Neural progenitor cell (in vitro differentiated cells): ENCODE results near the gene MAD1L1. TPM values are rescaled to one million over a fixed set of nuclear protein-coding genes. Genes with fewer than 3 reads are reported as not detected.

Experiments used
- DNase-seq: peaks from one replicate; pipeline ENCODE4 v3.0.0-alpha.2; 2016; ENCODE audit warnings: low spot score
- H2AFZ ChIP-seq: fragments of 200-600 bp; sonication (generic); replicated peaks from 2 replicates; pipeline ENCODE4 v1.6.1; 2016; ENCODE audit warnings: antibody characterized with exemption
- H3F3A ChIP-seq: fragments of 200-600 bp; sonication (generic); 2 replicates; pipeline ENCODE4 v1.6.1; 2016; ENCODE audit warnings: antibody characterized with exemption, low read depth
- H3K27ac ChIP-seq: fragments of 200-600 bp; sonication (generic); 2 replicates; pipeline ENCODE4 v1.5.1; 2016; ENCODE audit warnings: mild to moderate bottlenecking
- H3K27me3 ChIP-seq: fragments of 200-600 bp; sonication (generic); 2 replicates; pipeline ENCODE4 v1.6.1; 2016; ENCODE audit warnings: mild to moderate bottlenecking, moderate library complexity
- H3K36me3 ChIP-seq: fragments of 200-600 bp; sonication (generic); 2 replicates; pipeline ENCODE4 v1.5.1; 2016
- H3K4me1 ChIP-seq: fragments of 200-600 bp; sonication (generic); 2 replicates; pipeline ENCODE4 v1.6.1; 2016; ENCODE audit warnings: mixed run types
- H3K4me2 ChIP-seq: fragments of 200-600 bp; sonication (generic); 2 replicates; pipeline ENCODE4 v1.6.1; 2016
- H3K4me3 ChIP-seq: fragments of 200-600 bp; sonication (generic); 2 replicates; pipeline ENCODE4 v1.5.1; 2016
- H3K79me2 ChIP-seq: fragments of 200-600 bp; sonication (generic); 2 replicates; pipeline ENCODE4 v1.6.1; 2016; ENCODE audit warnings: low read depth
- H3K9ac ChIP-seq: fragments of 200-600 bp; sonication (generic); 2 replicates; pipeline ENCODE4 v1.6.1; 2016
- H3K9me3 ChIP-seq: fragments of 200-600 bp; sonication (generic); 2 replicates; pipeline ENCODE4 v1.5.1; 2016; ENCODE audit warnings: low read depth
- H4K20me1 ChIP-seq: fragments of 200-600 bp; sonication (generic); 2 replicates; pipeline ENCODE4 v1.6.1; 2016; ENCODE audit warnings: low read depth
- H3K27ac Mint-ChIP-seq: 3 replicates; pipeline ENCODE4 v1.8.0; 2021; ENCODE audit warnings: mixed read lengths
- H3K27me3 Mint-ChIP-seq: 2 replicates; pipeline ENCODE4 v1.8.0; 2022; ENCODE audit warnings: low read depth, mild to moderate bottlenecking, inconsistent platforms, moderate library complexity, mixed read lengths; ENCODE audit not compliant: insufficient read depth
- H3K36me3 Mint-ChIP-seq: 3 replicates; pipeline ENCODE4 v1.8.0; 2021; ENCODE audit warnings: mixed read lengths
- H3K4me1 Mint-ChIP-seq: 3 replicates; pipeline ENCODE4 v1.8.0; 2021; ENCODE audit warnings: mixed read lengths
- H3K4me3 Mint-ChIP-seq: 3 replicates; pipeline ENCODE4 v1.8.0; 2021; ENCODE audit warnings: mild to moderate bottlenecking, moderate library complexity, mixed read lengths
- H3K9me3 Mint-ChIP-seq: 3 replicates; pipeline ENCODE4 v1.8.0; 2020; ENCODE audit warnings: mixed read lengths
- CTCF ChIP-seq: fragments of 200-600 bp; sonication (generic); IDR thresholded peaks from 2 replicates; pipeline ENCODE4 v1.5.1; 2017; ENCODE audit warnings: antibody characterized with exemption, mild to moderate bottlenecking
- EZH2 ChIP-seq: fragments of 200-600 bp; sonication (generic); IDR thresholded peaks from 2 replicates; pipeline ENCODE4 v1.6.1; 2017; ENCODE audit warnings: antibody characterized with exemption, mild to moderate bottlenecking, moderate library complexity
- EZH2phosphoT487 ChIP-seq: fragments of 200-600 bp; sonication (generic); IDR thresholded peaks from 2 replicates; pipeline ENCODE4 v1.6.1; 2017; ENCODE audit warnings: antibody characterized with exemption
- total RNA-seq: library from RNA; depleted of rRNA; stranded (reverse); fragments of >200 nt; gene quantifications from 2 replicates; pipeline ENCODE4 v1.2.3, GENCODE V29; 2015; ENCODE audit warnings: low replicate concordance

MAD1L1 gene
- total RNA-seq, 1 donor from 2014 or later: 23.7 TPM

- no peak overlapping the region for H3K4me3 Mint-ChIP-seq
- H3K27ac Mint-ChIP-seq: peak overlapping the region; percentile 13
- no peak overlapping the region for H3K9ac ChIP-seq
- no peaks in the 10 kb centered on the region for H4K20me1 ChIP-seq
- H3K4me3 ChIP-seq: no peak overlapping the region
- H3K36me3 ChIP-seq: no peaks in the 10 kb centered on the region
- TF ChIP-seq CTCF (no peak), EZH2phosphoT487 (no peak)
- no peaks in the 10 kb centered on the region for H3K79me2 ChIP-seq
- H3K4me2 ChIP-seq: no peak overlapping the region
- H2AFZ ChIP-seq: no peak overlapping the region
- H3K27me3 ChIP-seq: no peaks in the 10 kb centered on the region
- H3K27me3 Mint-ChIP-seq: peaks cover 6% of the 10 kb centered on the region
- DNase-seq: no peak
- no peak overlapping the region for H3K27ac ChIP-seq
- no peaks in the 10 kb centered on the region for H3K9me3 ChIP-seq
- H3K9me3 Mint-ChIP-seq: peaks cover 7% of the 10 kb centered on the region
- peaks cover 13% of the 10 kb centered on the region for H3K36me3 Mint-ChIP-seq
- H3F3A ChIP-seq: no peaks in the 10 kb centered on the region
- H3K4me1 ChIP-seq: no peaks in the 10 kb centered on the region
- peaks cover 8% of the 10 kb centered on the region for H3K4me1 Mint-ChIP-seq
Observed at GRCh38 chr7:2264158-2264557, 31.4 kb upstream of the MAD1L1 start.

GRCh38 chr7:2263176-2263575 is 30.4 kb upstream of the MAD1L1 start:
- Histone ChIP-seq H3K4me1 (no peaks in the 10 kb centered on the region), H3K9ac (no peak overlapping the region), H3K79me2 (no peaks in the 10 kb centered on the region), H3K27me3 (no peaks in the 10 kb centered on the region), H3K36me3 (no peaks in the 10 kb centered on the region), H3K9me3 (no peaks in the 10 kb centered on the region), H3F3A (no peaks in the 10 kb centered on the region), H4K20me1 (no peaks in the 10 kb centered on the region), H3K4me2 (no peak overlapping the region), H3K4me3 (no peak overlapping the region), H3K27ac (no peak overlapping the region), H2AFZ (no peak overlapping the region)
- no peak for DNase-seq
- H3K36me3 Mint-ChIP-seq: peaks cover 12% of the 10 kb centered on the region
- H3K4me3 Mint-ChIP-seq: no peak overlapping the region
- H3K27ac Mint-ChIP-seq: no peak overlapping the region
- H3K4me1 Mint-ChIP-seq: peaks cover 6% of the 10 kb centered on the region
- H3K27me3 Mint-ChIP-seq: peaks cover 5% of the 10 kb centered on the region
- TF ChIP-seq EZH2: no peak
- no peak for TF ChIP-seq CTCF
- TF ChIP-seq EZH2phosphoT487: no peak
- H3K9me3 Mint-ChIP-seq: peaks cover 5% of the 10 kb centered on the region

- H3K27me3 ChIP-seq: no peaks in the 10 kb centered on the region
- no peaks in the 10 kb centered on the region for H3K9me3 ChIP-seq
- Mint-ChIP-seq H3K27me3 (peaks cover 5% of the 10 kb centered on the region), H3K27ac (no peak overlapping the region), H3K4me3 (no peak overlapping the region), H3K36me3 (peaks cover 9% of the 10 kb centered on the region), H3K4me1 (peaks cover 4% of the 10 kb centered on the region), H3K9me3 (peaks cover under 1% of the 10 kb centered on the region)
- no peaks in the 10 kb centered on the region for H3K79me2 ChIP-seq
- H4K20me1 ChIP-seq: no peaks in the 10 kb centered on the region
- no peaks in the 10 kb centered on the region for H3K4me1 ChIP-seq
- H3F3A ChIP-seq: no peaks in the 10 kb centered on the region
- no peak for DNase-seq
- no peak for TF ChIP-seq EZH2phosphoT487
- H2AFZ ChIP-seq: no peak overlapping the region
- H3K4me3 ChIP-seq: no peak overlapping the region
- H3K27ac ChIP-seq: no peak overlapping the region
- no peak overlapping the region for H3K9ac ChIP-seq
- no peak overlapping the region for H3K4me2 ChIP-seq
- no peaks in the 10 kb centered on the region for H3K36me3 ChIP-seq
Observed at GRCh38 chr7:2261611-2262010, 28.9 kb upstream of the MAD1L1 start.

GRCh38 chr7:2260820-2261219 is 28.1 kb upstream of the MAD1L1 start:
- no peak overlapping the region for H3K4me2 ChIP-seq
- H3K4me1 ChIP-seq: no peaks in the 10 kb centered on the region
- H3K27me3 Mint-ChIP-seq: peaks cover 5% of the 10 kb centered on the region
- H3K27ac ChIP-seq: no peak overlapping the region
- H3F3A ChIP-seq: no peaks in the 10 kb centered on the region
- H3K4me3 Mint-ChIP-seq: no peak overlapping the region
- no peak overlapping the region for H3K9ac ChIP-seq
- H3K9me3 Mint-ChIP-seq: no peaks in the 10 kb centered on the region
- DNase-seq: no peak
- H3K27me3 ChIP-seq: no peaks in the 10 kb centered on the region
- peaks cover 4% of the 10 kb centered on the region for H3K4me1 Mint-ChIP-seq
- H3K27ac Mint-ChIP-seq: no peak overlapping the region
- no peak overlapping the region for H3K4me3 ChIP-seq
- H4K20me1 ChIP-seq: no peaks in the 10 kb centered on the region
- H3K9me3 ChIP-seq: no peaks in the 10 kb centered on the region
- no peak overlapping the region for H2AFZ ChIP-seq
- no peak for TF ChIP-seq EZH2
- TF ChIP-seq CTCF: no peak
- TF ChIP-seq EZH2phosphoT487: no peak
- no peaks in the 10 kb centered on the region for H3K79me2 ChIP-seq
- H3K36me3 Mint-ChIP-seq: peaks cover 11% of the 10 kb centered on the region
- no peaks in the 10 kb centered on the region for H3K36me3 ChIP-seq
